Upper lobe of left lung (tissue), 4 donors: ENCODE results near the gene ASB18.

ENCODE experiments used
- CTCF ChIP-seq, 6 experiments: fragments of 450-650 bp in 4 of 6; fragments of 200-600 bp in 2 of 6; sonication (generic) in 2 of 6; IDR thresholded peaks; one replicate each; pipeline ENCODE4 v1.5.1; 2016 to 2019; ENCODE audit warnings: antibody characterized with exemption in 6 of 6
- EP300 ChIP-seq, 4 donors: sonication (generic); formaldehyde crosslinking; IDR thresholded peaks; one replicate each; pipeline ENCODE4 v1.5.1; 2017; ENCODE audit warnings: antibody characterized with exemption in 4 of 4, control low read depth in 2 of 4
- POLR2A ChIP-seq, 4 donors: fragments of 450-650 bp; IDR thresholded peaks; one replicate each; pipeline ENCODE4 v1.5.1; 2016 to 2017; ENCODE audit warnings: antibody characterized with exemption in 4 of 4, mild to moderate bottlenecking in 2 of 4
- POLR2AphosphoS5 ChIP-seq, 2 donors: sonication (generic); formaldehyde crosslinking; IDR thresholded peaks; one replicate each; pipeline ENCODE4 v1.5.1; 2017; ENCODE audit warnings: antibody characterized with exemption in 2 of 2

- TF ChIP-seq CTCF (IDR thresholded peaks at IDR 0.05) (no peak), POLR2AphosphoS5 (IDR thresholded peaks at IDR 0.05) (no peak), EP300 (IDR thresholded peaks at IDR 0.05) (no peak), POLR2A (IDR thresholded peaks at IDR 0.05) (no peak)
These were observed 8.9 kb upstream of the ASB18 start for GRCh38 chr2:236273126-236273525.
